GM06990 (cell line): ENCODE measurements around the gene UTS2R.

Experiments
- DNase-seq: peaks from one replicate; pipeline ENCODE4 v3.0.0-alpha.2; 2011; ENCODE audit not compliant: insufficient read length; ENCODE audit errors: extremely low read depth
- H3K27me3 ChIP-seq: replicated peaks from 2 replicates; pipeline ENCODE4 v1.6.0; 2011; ENCODE audit warnings: low read length; ENCODE audit not compliant: control insufficient read depth, insufficient read depth
- H3K36me3 ChIP-seq: 2 replicates; pipeline ENCODE4 v1.5.1; 2011; ENCODE audit warnings: low read length; ENCODE audit not compliant: control insufficient read depth, insufficient read depth
- H3K4me3 ChIP-seq: replicated peaks from 2 replicates; pipeline ENCODE4 v1.5.1; 2011; ENCODE audit warnings: low read depth, mild to moderate bottlenecking, control low read depth, low read length
- CTCF ChIP-seq: IDR thresholded peaks from 2 replicates; pipeline ENCODE4 v1.5.1; 2011; ENCODE audit warnings: low read length, control low read depth, mild to moderate bottlenecking, inconsistent platforms; ENCODE audit not compliant: insufficient read depth, poor library complexity, severe bottlenecking

UTS2R gene

GRCh38 chr17:82386255-82386831 lies 14.8 kb downstream of the UTS2R start:
- TF ChIP-seq CTCF: no peak
- H3K27me3 ChIP-seq: no peaks in the 10 kb centered on the region

GRCh38 chr17:82386881-82387704 lies 15.5 kb downstream of the UTS2R start:
- Histone ChIP-seq H3K4me3 (no peak overlapping the region), H3K27me3 (no peaks in the 10 kb centered on the region), H3K36me3 (peaks cover 1% of the 10 kb centered on the region; the same call in 1 of the 2 replicates)
- TF ChIP-seq CTCF: no peak
- DNase-seq: no peak

More at GRCh38 chr17:82386255-82386831, 14.8 kb downstream of the UTS2R start:
- DNase-seq: no peak
- Histone ChIP-seq H3K36me3 (no peaks in the 10 kb centered on the region), H3K4me3 (no peak overlapping the region)

GRCh38 chr17:82387705-82388106 lies 16.1 kb downstream of the UTS2R start:
- H3K36me3 ChIP-seq: peaks cover 1% of the 10 kb centered on the region
- TF ChIP-seq CTCF: no peak
- no peaks in the 10 kb centered on the region for H3K27me3 ChIP-seq
- H3K4me3 ChIP-seq: no peak overlapping the region
- no peak for DNase-seq

- no peak for TF ChIP-seq CTCF
- Histone ChIP-seq H3K27me3 (no peaks in the 10 kb centered on the region), H3K36me3 (peaks cover 3% of the 10 kb centered on the region), H3K4me3 (no peak overlapping the region)
- DNase-seq: no peak
These were observed 16.8 kb downstream of the UTS2R start for GRCh38 chr17:82388223-82388921.

GRCh38 chr17:82388922-82389283 lies 17.3 kb downstream of the UTS2R start:
- no peak for DNase-seq
- no peaks in the 10 kb centered on the region for H3K27me3 ChIP-seq
- no peak overlapping the region for H3K4me3 ChIP-seq
- TF ChIP-seq CTCF: no peak
- H3K36me3 ChIP-seq: peaks cover 3% of the 10 kb centered on the region
